SK-N-SH treated with all-trans-retinoic acid at 6 μM for 48 hours (cell line): ENCODE measurements around the gene ADD3.
A peak's percentile ranks its signal among the peaks of the same experiment; 100 is the strongest.

ENCODE experiments used
- ATAC-seq: fragments of 200-7000 bp; cut with Tn5 transposase; 3 replicates; pipeline ENCODE4 v1.9.1; 2020; ENCODE audit warnings: mild to moderate bottlenecking, moderate library complexity
- ARNTL ChIP-seq: fragments of 450-650 bp; formaldehyde crosslinking; IDR thresholded peaks from 2 replicates; pipeline ENCODE4 v1.5.0; 2020; ENCODE audit warnings: low read depth, mild to moderate bottlenecking, moderate library complexity, borderline replicate concordance
- BACH2 ChIP-seq: fragments of 250-450 bp; sonication (Bioruptor Pico); IDR thresholded peaks from 2 replicates; pipeline ENCODE4 v1.9.0; 2021; ENCODE audit warnings: mild to moderate bottlenecking, borderline replicate concordance
- CSDC2 ChIP-seq: fragments of 250-450 bp; sonication (Bioruptor Pico); IDR thresholded peaks from 2 replicates; pipeline ENCODE4 v1.5.0; 2020; ENCODE audit warnings: mild to moderate bottlenecking, moderate library complexity
- ESRRG ChIP-seq: fragments of 250-450 bp; sonication (Bioruptor Pico); IDR thresholded peaks from 2 replicates; pipeline ENCODE4 v1.6.1; 2021; ENCODE audit warnings: mild to moderate bottlenecking
- ISL1 ChIP-seq: fragments of 250-450 bp; sonication (Bioruptor Pico); IDR thresholded peaks from 2 replicates; pipeline ENCODE4 v2.1.2; 2022; ENCODE audit warnings: mild to moderate bottlenecking, moderate library complexity
- OSR1 ChIP-seq: fragments of 250-450 bp; sonication (Bioruptor Pico); IDR thresholded peaks from 2 replicates; pipeline ENCODE4 v1.8.0; 2022; ENCODE audit warnings: moderate library complexity, mild to moderate bottlenecking, inconsistent platforms
- RARB ChIP-seq: fragments of 250-450 bp; sonication (Bioruptor Pico); IDR thresholded peaks from 2 replicates; pipeline ENCODE4 v1.8.0; 2021; ENCODE audit warnings: mild to moderate bottlenecking, moderate library complexity
- SNAI2 ChIP-seq: fragments of 250-450 bp; sonication (Bioruptor Pico); IDR thresholded peaks from 2 replicates; pipeline ENCODE4 v1.5.0; 2020; ENCODE audit warnings: mild to moderate bottlenecking, moderate library complexity
- TCF4 ChIP-seq: fragments of 250-450 bp; sonication (Bioruptor Pico); IDR thresholded peaks from 2 replicates; pipeline ENCODE4 v1.8.0; 2021; ENCODE audit warnings: mild to moderate bottlenecking, moderate library complexity, borderline replicate concordance
- ZC3H10 ChIP-seq: fragments of 250-450 bp; sonication (Bioruptor Pico); IDR thresholded peaks from 2 replicates; pipeline ENCODE4 v1.5.1; 2021; ENCODE audit warnings: mild to moderate bottlenecking, moderate library complexity
- ZFP3 ChIP-seq: fragments of 250-450 bp; sonication (Bioruptor Pico); IDR thresholded peaks from 2 replicates; pipeline ENCODE4 v1.5.0; 2020; ENCODE audit warnings: mild to moderate bottlenecking, moderate library complexity
- ZNF70 ChIP-seq: fragments of 450-650 bp; formaldehyde crosslinking; IDR thresholded peaks from 2 replicates; pipeline ENCODE4 v1.5.0; 2020; ENCODE audit warnings: mild to moderate bottlenecking, moderate library complexity
- TF ChIP-seq, protein P1 (sequence below): fragments of 250-450 bp; sonication (Bioruptor Pico); IDR thresholded peaks from 2 replicates; pipeline ENCODE4 v1.5.0; 2020; ENCODE audit warnings: mild to moderate bottlenecking, moderate library complexity
- TF ChIP-seq, protein P2 (sequence below): fragments of 250-450 bp; sonication (Bioruptor Pico); IDR thresholded peaks from 2 replicates; pipeline ENCODE4 v1.8.0; 2020; ENCODE audit warnings: mild to moderate bottlenecking, moderate library complexity, borderline replicate concordance
- TF ChIP-seq, protein P3 (sequence below): fragments of 250-450 bp; sonication (Bioruptor Pico); IDR thresholded peaks from 2 replicates; pipeline ENCODE4 v1.5.1; 2020; ENCODE audit warnings: low read depth, mild to moderate bottlenecking, moderate library complexity
- TF ChIP-seq, protein P4 (sequence below): fragments of 250-450 bp; sonication (Bioruptor Pico); IDR thresholded peaks from 2 replicates; pipeline ENCODE4 v1.8.0; 2021; ENCODE audit warnings: low read depth, mild to moderate bottlenecking, moderate library complexity, borderline replicate concordance

The ADD3 gene

DNA sequence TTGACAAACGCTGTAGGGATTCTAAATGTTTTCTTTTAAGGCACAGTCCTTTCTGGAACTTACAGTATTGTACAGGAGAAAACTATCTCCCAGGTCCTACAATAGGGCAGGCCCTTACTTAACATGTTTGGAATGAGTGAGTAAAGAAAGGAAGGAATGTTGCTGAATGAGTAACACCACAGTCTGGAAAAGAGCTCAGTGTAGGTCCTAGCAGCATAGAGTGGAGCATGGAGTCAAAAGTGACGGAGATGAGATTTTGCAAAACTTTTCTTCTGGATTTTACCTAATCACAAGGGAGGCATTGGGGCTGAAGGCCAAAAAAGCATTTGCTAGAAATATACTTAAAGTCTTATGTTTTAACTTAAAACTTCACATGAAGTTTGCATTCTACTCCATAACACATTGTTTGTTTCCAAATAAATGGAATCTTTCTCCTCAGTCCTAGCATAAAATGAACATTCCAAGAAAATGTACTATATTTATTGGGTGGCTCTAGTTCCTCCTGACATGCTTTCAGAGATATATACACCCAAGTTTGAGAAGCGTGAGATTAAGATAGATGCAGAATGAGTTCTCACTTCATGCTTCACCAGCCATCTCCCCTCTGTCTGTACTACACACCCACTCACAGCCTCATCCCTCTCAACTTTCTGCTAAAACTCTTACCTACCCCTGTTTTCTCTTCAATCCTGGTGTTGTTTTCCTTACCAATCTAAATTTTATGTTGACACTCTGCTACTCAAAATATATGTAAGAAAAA lies 20.2 kb upstream of the ADD3 start:
- TF ChIP-seq RARB (CRISPR knock-in tag) (no peak), ZC3H10 (CRISPR knock-in tag) (no peak)
- peak; percentile 99 for ATAC-seq

DNA sequence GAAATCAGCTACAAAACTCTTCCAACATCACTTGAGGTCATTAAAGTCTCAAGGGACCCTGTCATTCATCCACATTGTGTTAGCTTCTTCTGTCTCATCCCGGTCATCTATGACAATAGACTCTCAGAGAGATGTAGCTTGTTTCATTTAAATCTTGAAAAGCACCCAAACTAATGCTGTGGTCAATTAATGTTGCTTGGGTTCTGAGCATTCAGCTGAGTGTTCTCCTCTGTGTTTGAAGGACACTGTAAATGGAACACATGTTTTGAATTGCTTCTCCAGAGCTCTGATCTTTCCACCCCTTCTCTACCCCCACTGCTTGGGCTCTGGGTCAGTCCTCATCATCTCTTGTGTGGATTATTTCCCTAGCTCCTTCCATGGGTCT lies 19.6 kb upstream of the ADD3 start:
- TF ChIP-seq ESRRG (CRISPR knock-in tag) (no peak), ZFP3 (CRISPR knock-in tag) (no peak), ZNF70 (CRISPR knock-in tag) (no peak), CSDC2 (CRISPR knock-in tag) (no peak)
- TF ChIP-seq, protein P1, sequence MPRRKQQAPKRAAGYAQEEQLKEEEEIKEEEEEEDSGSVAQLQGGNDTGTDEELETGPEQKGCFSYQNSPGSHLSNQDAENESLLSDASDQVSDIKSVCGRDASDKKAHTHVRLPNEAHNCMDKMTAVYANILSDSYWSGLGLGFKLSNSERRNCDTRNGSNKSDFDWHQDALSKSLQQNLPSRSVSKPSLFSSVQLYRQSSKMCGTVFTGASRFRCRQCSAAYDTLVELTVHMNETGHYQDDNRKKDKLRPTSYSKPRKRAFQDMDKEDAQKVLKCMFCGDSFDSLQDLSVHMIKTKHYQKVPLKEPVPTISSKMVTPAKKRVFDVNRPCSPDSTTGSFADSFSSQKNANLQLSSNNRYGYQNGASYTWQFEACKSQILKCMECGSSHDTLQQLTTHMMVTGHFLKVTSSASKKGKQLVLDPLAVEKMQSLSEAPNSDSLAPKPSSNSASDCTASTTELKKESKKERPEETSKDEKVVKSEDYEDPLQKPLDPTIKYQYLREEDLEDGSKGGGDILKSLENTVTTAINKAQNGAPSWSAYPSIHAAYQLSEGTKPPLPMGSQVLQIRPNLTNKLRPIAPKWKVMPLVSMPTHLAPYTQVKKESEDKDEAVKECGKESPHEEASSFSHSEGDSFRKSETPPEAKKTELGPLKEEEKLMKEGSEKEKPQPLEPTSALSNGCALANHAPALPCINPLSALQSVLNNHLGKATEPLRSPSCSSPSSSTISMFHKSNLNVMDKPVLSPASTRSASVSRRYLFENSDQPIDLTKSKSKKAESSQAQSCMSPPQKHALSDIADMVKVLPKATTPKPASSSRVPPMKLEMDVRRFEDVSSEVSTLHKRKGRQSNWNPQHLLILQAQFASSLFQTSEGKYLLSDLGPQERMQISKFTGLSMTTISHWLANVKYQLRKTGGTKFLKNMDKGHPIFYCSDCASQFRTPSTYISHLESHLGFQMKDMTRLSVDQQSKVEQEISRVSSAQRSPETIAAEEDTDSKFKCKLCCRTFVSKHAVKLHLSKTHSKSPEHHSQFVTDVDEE (CRISPR knock-in tag): no peak
- ATAC-seq: peak; percentile 61

DNA sequence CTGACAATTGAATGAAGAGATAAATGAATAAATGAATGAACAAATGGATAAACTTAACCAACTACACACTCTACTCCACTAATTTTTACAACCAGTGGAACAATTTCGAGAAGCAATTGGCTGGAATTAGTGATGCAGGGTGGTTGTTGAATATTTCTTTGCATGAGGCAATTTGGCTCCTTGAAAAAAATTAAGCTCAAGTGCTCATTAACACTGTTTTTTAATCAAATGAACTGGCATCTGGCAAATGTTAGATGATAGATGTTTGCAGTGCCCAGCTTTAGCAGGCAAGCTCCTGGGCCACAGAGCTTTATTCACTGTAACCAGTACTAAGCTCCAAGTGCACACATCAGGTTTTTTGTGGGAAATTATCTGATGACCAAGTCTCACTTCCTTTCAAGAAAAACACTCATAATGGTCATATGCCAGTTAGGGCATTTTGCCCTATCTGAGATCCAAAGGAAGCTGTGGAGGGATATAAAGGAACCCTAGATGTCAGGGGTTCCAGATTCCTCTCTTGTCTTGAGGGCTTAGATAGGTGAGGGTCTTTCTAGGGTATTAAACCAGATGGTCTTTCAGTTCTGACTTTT lies 16.4 kb upstream of the ADD3 start:
- TF ChIP-seq, protein P2, sequence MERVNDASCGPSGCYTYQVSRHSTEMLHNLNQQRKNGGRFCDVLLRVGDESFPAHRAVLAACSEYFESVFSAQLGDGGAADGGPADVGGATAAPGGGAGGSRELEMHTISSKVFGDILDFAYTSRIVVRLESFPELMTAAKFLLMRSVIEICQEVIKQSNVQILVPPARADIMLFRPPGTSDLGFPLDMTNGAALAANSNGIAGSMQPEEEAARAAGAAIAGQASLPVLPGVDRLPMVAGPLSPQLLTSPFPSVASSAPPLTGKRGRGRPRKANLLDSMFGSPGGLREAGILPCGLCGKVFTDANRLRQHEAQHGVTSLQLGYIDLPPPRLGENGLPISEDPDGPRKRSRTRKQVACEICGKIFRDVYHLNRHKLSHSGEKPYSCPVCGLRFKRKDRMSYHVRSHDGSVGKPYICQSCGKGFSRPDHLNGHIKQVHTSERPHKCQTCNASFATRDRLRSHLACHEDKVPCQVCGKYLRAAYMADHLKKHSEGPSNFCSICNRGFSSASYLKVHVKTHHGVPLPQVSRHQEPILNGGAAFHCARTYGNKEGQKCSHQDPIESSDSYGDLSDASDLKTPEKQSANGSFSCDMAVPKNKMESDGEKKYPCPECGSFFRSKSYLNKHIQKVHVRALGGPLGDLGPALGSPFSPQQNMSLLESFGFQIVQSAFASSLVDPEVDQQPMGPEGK (CRISPR knock-in tag): no peak
- TF ChIP-seq ISL1 (no peak), CSDC2 (CRISPR knock-in tag) (no peak), TCF4 (CRISPR knock-in tag) (no peak), ZNF70 (CRISPR knock-in tag) (no peak), OSR1 (no peak), ZFP3 (CRISPR knock-in tag) (no peak)
- TF ChIP-seq, protein P3, sequence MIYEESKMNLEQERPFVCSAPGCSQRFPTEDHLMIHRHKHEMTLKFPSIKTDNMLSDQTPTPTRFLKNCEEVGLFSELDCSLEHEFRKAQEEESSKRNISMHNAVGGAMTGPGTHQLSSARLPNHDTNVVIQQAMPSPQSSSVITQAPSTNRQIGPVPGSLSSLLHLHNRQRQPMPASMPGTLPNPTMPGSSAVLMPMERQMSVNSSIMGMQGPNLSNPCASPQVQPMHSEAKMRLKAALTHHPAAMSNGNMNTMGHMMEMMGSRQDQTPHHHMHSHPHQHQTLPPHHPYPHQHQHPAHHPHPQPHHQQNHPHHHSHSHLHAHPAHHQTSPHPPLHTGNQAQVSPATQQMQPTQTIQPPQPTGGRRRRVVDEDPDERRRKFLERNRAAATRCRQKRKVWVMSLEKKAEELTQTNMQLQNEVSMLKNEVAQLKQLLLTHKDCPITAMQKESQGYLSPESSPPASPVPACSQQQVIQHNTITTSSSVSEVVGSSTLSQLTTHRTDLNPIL (CRISPR knock-in tag): no peak
- TF ChIP-seq, protein P1 (CRISPR knock-in tag): no peak
- no peak for ATAC-seq

DNA sequence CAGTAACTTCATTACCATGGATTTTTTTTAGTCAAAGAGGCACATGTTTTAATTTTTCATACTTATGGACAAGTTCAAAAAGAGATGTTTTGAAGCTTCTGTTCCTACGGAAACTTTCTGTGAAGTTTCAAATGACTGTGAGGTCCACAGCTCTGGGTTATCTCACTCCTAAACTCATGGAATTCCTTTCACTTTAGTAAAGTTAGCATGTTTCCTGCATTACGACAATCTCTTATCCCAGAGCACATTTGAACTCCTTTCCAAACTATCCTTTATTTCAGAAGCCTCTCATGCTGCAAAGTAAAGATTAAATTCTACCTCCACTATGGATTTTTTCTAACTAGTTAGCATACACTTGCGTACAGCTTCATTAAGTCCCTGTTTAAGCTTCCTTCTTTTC lies 15.3 kb upstream of the ADD3 start:
- TF ChIP-seq ISL1: peak; percentile 58
- TF ChIP-seq ARNTL (CRISPR knock-in tag): no peak
- TF ChIP-seq OSR1: no peak
- TF ChIP-seq, protein P2 (CRISPR knock-in tag): no peak
- no peak for TF ChIP-seq SNAI2 (CRISPR knock-in tag)
- TF ChIP-seq, protein P1 (CRISPR knock-in tag): no peak
- TF ChIP-seq, protein P4, sequence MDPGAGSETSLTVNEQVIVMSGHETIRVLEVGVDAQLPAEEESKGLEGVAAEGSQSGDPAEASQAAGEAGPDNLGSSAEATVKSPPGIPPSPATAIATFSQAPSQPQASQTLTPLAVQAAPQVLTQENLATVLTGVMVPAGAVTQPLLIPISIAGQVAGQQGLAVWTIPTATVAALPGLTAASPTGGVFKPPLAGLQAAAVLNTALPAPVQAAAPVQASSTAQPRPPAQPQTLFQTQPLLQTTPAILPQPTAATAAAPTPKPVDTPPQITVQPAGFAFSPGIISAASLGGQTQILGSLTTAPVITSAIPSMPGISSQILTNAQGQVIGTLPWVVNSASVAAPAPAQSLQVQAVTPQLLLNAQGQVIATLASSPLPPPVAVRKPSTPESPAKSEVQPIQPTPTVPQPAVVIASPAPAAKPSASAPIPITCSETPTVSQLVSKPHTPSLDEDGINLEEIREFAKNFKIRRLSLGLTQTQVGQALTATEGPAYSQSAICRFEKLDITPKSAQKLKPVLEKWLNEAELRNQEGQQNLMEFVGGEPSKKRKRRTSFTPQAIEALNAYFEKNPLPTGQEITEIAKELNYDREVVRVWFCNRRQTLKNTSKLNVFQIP (CRISPR knock-in tag): no peak
- TF ChIP-seq ESRRG (CRISPR knock-in tag): no peak
- no peak for TF ChIP-seq BACH2 (CRISPR knock-in tag)
- 0 out of 2 replicates have a peak, but pooled peaks have one; percentile 14 for TF ChIP-seq ZC3H10 (CRISPR knock-in tag)
- TF ChIP-seq RARB (CRISPR knock-in tag): no peak
- no peak for TF ChIP-seq TCF4 (CRISPR knock-in tag)
- peak; percentile 88 for ATAC-seq
